ENCODE measurements around the gene MGAT5. TPM values are rescaled to one million over a fixed set of nuclear protein-coding genes. Genes with fewer than 3 reads are reported as not detected.

MGAT5 gene
- total and polyA plus RNA-seq, 8 donors, result 2.9 to 36.9 (median 19.6) TPM

GRCh38 chr2:134308474-134309385 lies 54.9 kb downstream of the MGAT5 start:
- FAIRE-seq (no peak), DNase-seq (no peak), ATAC-seq (no peak)
- peaks cover 0 to 12% (median 6%) of the 10 kb centered on the region in 3 donors for H3K4me1 ChIP-seq
- no peaks in the 10 kb centered on the region for H3K36me3 ChIP-seq
- intact Hi-C loops (cut with DNase I), result no loop called here
- H3K27me3 ChIP-seq, result no peaks in the 10 kb centered on the region
- 94 to 96% methylated on average over 3 of the region's 3 CpGs for WGBS, 2 donors
- H3K4me3 ChIP-seq, result no peak overlapping the region
- H3K27ac ChIP-seq, result no peak overlapping the region
- H3K9me3 ChIP-seq, result no peaks in the 10 kb centered on the region
- TF ChIP-seq CTCF (IDR thresholded peaks at IDR 0.05), result no peak

- H3K27ac ChIP-seq, result no peak overlapping the region
- no peaks in the 10 kb centered on the region for H3K9me3 ChIP-seq
- no peaks in the 10 kb centered on the region for H3K36me3 ChIP-seq
- intact Hi-C loops (cut with DNase I), result loop anchor here in 1 of 3 donors (5.0 kb wide), 1 partner anchor 43 kb away; no protein-coding TSS in a partner anchor
- ATAC-seq, result peak; percentile 61 to 86 (median 82)
- peak in 5 of 6 donors; percentile 33 to 71 (median 50) for DNase-seq
- peaks cover 0 to 10% (median 8%) of the 10 kb centered on the region in 3 donors for H3K4me1 ChIP-seq
- no peak overlapping the region for H3K4me3 ChIP-seq
- H3K27me3 ChIP-seq, result no peaks in the 10 kb centered on the region
- TF ChIP-seq CTCF (IDR thresholded peaks at IDR 0.05), result no peak
- no peak for FAIRE-seq
- WGBS, 2 donors, result 41 to 51% methylated on average over 3 of the region's 3 CpGs
These were observed 56.5 kb downstream of the MGAT5 start for GRCh38 chr2:134310107-134311079.

- Histone ChIP-seq H3K4me1 (peaks cover 0 to 10% (median 0%) of the 10 kb centered on the region in 3 donors), H3K27me3 (no peaks in the 10 kb centered on the region), H3K4me3 (no peak overlapping the region), H3K27ac (no peak overlapping the region), H3K36me3 (no peaks in the 10 kb centered on the region), H3K9me3 (no peaks in the 10 kb centered on the region)
- TF ChIP-seq CTCF (IDR thresholded peaks at IDR 0.05), result no peak
- intact Hi-C loops (cut with DNase I), result loop anchor here in 1 of 3 donors (5.0 kb wide), 1 partner anchor 45 kb away; no protein-coding TSS in a partner anchor
- ATAC-seq, result no peak
- DNase-seq, result no peak
- 81 to 86% methylated on average over 8 of the region's 8 CpGs for WGBS, 2 donors
- no peak for FAIRE-seq
These were observed 58.6 kb downstream of the MGAT5 start for GRCh38 chr2:134312482-134312881.

- no peak for FAIRE-seq
- Histone ChIP-seq H3K9me3 (no peaks in the 10 kb centered on the region), H3K27me3 (no peaks in the 10 kb centered on the region), H3K4me1 (peaks cover 0 to 10% (median 0%) of the 10 kb centered on the region in 3 donors), H3K4me3 (no peak overlapping the region), H3K27ac (no peak overlapping the region), H3K36me3 (peaks cover 0 to 5% (median 4%) of the 10 kb centered on the region in 3 donors)
- peak in 1 of 4 donors; percentile 22 for ATAC-seq
- no peak for TF ChIP-seq CTCF (IDR thresholded peaks at IDR 0.05)
- 54 to 64% methylated on average over 4 of the region's 4 CpGs for WGBS, 2 donors
- no peak for DNase-seq
- intact Hi-C loops (cut with DNase I), result loop anchor here in 1 of 3 donors (5.0 kb wide), 1 partner anchor 47 kb away; no protein-coding TSS in a partner anchor
These were observed 60.3 kb downstream of the MGAT5 start for GRCh38 chr2:134314202-134314601.

All from pancreas (tissue), 10 donors.